Muscle of leg (tissue), 11 donors: ENCODE data around the gene FRAS1. TPM values are rescaled to one million over a fixed set of nuclear protein-coding genes. Genes with fewer than 3 reads are reported as not detected.
"Not testable (repeated sequence)": the region's sequence is repeated elsewhere in the genome, so short reads cannot be mapped to it uniquely, and the experiment has no call there.

Source experiments
- DNase-seq: peaks from one replicate; pipeline ENCODE4 v3.0.0; 2013
- H3K27ac ChIP-seq: one replicate; pipeline ENCODE4 v1.5.1; 2013; ENCODE audit warnings: mild to moderate bottlenecking, low read length, control low read depth
- H3K27me3 ChIP-seq: one replicate; pipeline ENCODE4 v1.6.1; 2013; ENCODE audit warnings: low read length; ENCODE audit not compliant: control insufficient read depth, insufficient read depth
- H3K36me3 ChIP-seq: one replicate; pipeline ENCODE4 v1.6.1; 2013; ENCODE audit warnings: low read length; ENCODE audit not compliant: control insufficient read depth, insufficient read depth
- H3K4me1 ChIP-seq: one replicate; pipeline ENCODE4 v1.6.1; 2013; ENCODE audit warnings: low read length; ENCODE audit not compliant: control insufficient read depth, insufficient read depth
- H3K4me3 ChIP-seq: one replicate; pipeline ENCODE4 v1.5.1; 2013; ENCODE audit warnings: low read length, control low read depth
- H3K9me3 ChIP-seq: replicated peaks from 2 replicates; pipeline ENCODE4 v1.6.1; 2013; ENCODE audit warnings: low read depth, low read length; ENCODE audit not compliant: control insufficient read depth
- WGBS: methylation state at CpG from one replicate; pipeline ENCODE4 v1.1.5; 2013; ENCODE audit warnings: missing lambda C conversion rate; ENCODE audit not compliant: insufficient coverage; 5-methylcytosine and 5-hydroxymethylcytosine counted together
- polyA plus RNA-seq, 8 donors: library from polyadenylated mRNA; unstranded; fragments of 120-200 nt; gene quantifications; one replicate each; pipeline versions ENCODE4 v1.2.1 to v1.2.3, GENCODE V29; 2013; ENCODE audit warnings: inconsistent platforms in 1 of 8, low replicate concordance in 1 of 8; ENCODE audit not compliant: insufficient read length in 8 of 8, insufficient read depth in 1 of 8
- total RNA-seq: library from RNA; stranded (reverse); fragments of 120-200 nt; gene quantifications from one replicate; pipeline ENCODE4 v1.2.4, GENCODE V29; 2013

Gene FRAS1
- total and polyA plus RNA-seq, 9 donors, result 3.6 to 15.8 (median 7.4) TPM

DNA sequence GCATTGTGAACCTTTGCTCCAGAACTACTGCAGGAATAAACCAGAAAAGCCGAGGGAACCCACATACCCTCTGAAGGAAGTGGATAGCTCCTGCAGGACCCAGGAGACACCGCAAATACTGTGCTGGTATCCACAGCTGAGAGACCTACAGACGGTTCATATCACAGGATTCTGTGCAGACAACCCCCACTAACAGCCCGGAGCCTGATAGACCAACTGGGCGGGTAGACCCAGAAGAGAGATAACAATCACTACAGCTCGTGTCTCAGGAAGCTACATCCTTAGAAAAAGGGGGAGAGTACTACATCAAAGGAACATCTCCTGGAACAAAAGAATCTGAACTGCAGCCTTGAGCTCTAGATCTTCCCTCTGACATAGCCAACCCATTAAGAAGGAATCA lies 150.8 kb downstream of the FRAS1 start:
- H3K4me3 ChIP-seq, result no peak overlapping the region
- H3K27ac ChIP-seq, result no peak overlapping the region
- no peak for DNase-seq
- no peaks in the 10 kb centered on the region for H3K36me3 ChIP-seq
- H3K9me3 ChIP-seq, result no peaks in the 10 kb centered on the region
- H3K4me1 ChIP-seq, result no peaks in the 10 kb centered on the region
- no peaks in the 10 kb centered on the region for H3K27me3 ChIP-seq
- WGBS, result 88% methylated on average over 3 of the region's 6 CpGs

- H3K4me1 ChIP-seq, H3K4me3 ChIP-seq, H3K27ac ChIP-seq, H3K9me3 ChIP-seq, H3K27me3 ChIP-seq, DNase-seq, H3K36me3 ChIP-seq: not testable (repeated sequence)
- no CpG with 5 or more reads among the region's 4 CpGs for WGBS
These were observed 151.8 kb downstream of the FRAS1 start for GRCh38 chr4:78208896-78209295.

- no peak for DNase-seq
- Histone ChIP-seq H3K4me3 (no peak overlapping the region), H3K27ac (no peak overlapping the region), H3K27me3 (no peaks in the 10 kb centered on the region), H3K4me1 (no peaks in the 10 kb centered on the region), H3K9me3 (no peaks in the 10 kb centered on the region), H3K36me3 (no peaks in the 10 kb centered on the region)
- 94% methylated on average over 3 of the region's 6 CpGs for WGBS
These were observed 153.7 kb downstream of the FRAS1 start for GRCh38 chr4:78210694-78211410.

GRCh38 chr4:78213218-78213617 lies 156.1 kb downstream of the FRAS1 start:
- Histone ChIP-seq H3K9me3 (no peaks in the 10 kb centered on the region), H3K27me3 (no peaks in the 10 kb centered on the region), H3K4me1 (no peaks in the 10 kb centered on the region), H3K36me3 (no peaks in the 10 kb centered on the region), H3K27ac (no peak overlapping the region), H3K4me3 (no peak overlapping the region)
- WGBS, result 59% methylated on average over 3 of the region's 3 CpGs
- DNase-seq, result peak; percentile 11

DNA sequence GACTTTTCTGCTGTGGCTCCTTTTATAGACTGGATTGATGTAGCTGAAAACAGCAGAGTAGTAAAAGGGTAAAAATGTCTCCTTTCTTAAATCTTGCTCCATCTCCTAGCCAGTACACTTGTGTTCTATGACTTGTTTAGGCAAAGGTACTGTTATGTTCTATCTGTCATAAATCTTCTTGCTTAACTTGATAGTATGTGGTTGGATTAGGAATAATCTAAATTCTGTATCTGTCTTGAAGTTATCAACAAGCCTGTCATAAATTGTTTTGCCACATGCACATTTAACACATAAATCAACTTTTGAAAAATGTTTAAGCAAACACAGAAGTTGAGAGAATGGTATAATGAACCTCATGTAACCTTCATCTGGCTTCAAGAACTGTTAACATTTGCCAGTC lies 157.0 kb downstream of the FRAS1 start:
- no peaks in the 10 kb centered on the region for H3K36me3 ChIP-seq
- no peak for DNase-seq
- H3K4me1 ChIP-seq, result no peaks in the 10 kb centered on the region
- H3K27ac ChIP-seq, result no peak overlapping the region
- H3K27me3 ChIP-seq, result no peaks in the 10 kb centered on the region
- no peak overlapping the region for H3K4me3 ChIP-seq
- no peaks in the 10 kb centered on the region for H3K9me3 ChIP-seq

DNA sequence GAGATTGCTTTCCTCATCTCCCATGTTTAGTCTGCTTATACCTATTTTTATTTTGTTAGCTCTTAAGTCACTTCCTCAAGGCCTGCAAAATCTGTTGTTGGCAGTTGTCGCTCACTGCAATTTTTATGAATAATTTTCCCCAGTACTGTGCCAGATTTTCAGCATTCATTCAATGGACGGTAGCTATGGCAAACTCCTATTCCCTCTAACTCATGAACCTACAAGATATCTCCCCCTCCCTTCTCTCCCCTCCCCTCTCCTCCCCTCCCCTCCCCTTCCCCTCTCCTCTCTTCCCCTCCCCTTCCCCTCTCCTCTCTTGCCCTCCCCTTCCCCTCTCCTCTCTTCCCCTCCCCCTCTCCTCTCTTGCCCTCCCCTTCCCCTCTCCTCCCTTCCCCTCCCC lies 160.4 kb downstream of the FRAS1 start:
- H3K4me1 ChIP-seq, result no peaks in the 10 kb centered on the region
- H3K4me3 ChIP-seq, result no peak overlapping the region
- no peaks in the 10 kb centered on the region for H3K27me3 ChIP-seq
- H3K36me3 ChIP-seq, result no peaks in the 10 kb centered on the region
- no peak overlapping the region for H3K27ac ChIP-seq
- H3K9me3 ChIP-seq, result no peaks in the 10 kb centered on the region
- 100% methylated on average over 1 of the region's 2 CpGs for WGBS
- DNase-seq, result no peak

GRCh38 chr4:78218260-78218659 lies 161.1 kb downstream of the FRAS1 start:
- 100% methylated on average over 1 of the region's 2 CpGs for WGBS
- Histone ChIP-seq H3K27ac (no peak overlapping the region), H3K36me3 (no peaks in the 10 kb centered on the region), H3K4me3 (no peak overlapping the region), H3K27me3 (no peaks in the 10 kb centered on the region), H3K4me1 (no peaks in the 10 kb centered on the region), H3K9me3 (no peaks in the 10 kb centered on the region)
- no peak for DNase-seq

- H3K9me3 ChIP-seq, result no peaks in the 10 kb centered on the region
- no peak for DNase-seq
- H3K27me3 ChIP-seq, result no peaks in the 10 kb centered on the region
- H3K27ac ChIP-seq, result no peak overlapping the region
- WGBS, result no CpG with 5 or more reads among the region's 2 CpGs
- H3K4me1 ChIP-seq, result no peaks in the 10 kb centered on the region
- H3K4me3 ChIP-seq, result no peak overlapping the region
- no peaks in the 10 kb centered on the region for H3K36me3 ChIP-seq
These were observed 162.7 kb downstream of the FRAS1 start for GRCh38 chr4:78219825-78220224.

DNA sequence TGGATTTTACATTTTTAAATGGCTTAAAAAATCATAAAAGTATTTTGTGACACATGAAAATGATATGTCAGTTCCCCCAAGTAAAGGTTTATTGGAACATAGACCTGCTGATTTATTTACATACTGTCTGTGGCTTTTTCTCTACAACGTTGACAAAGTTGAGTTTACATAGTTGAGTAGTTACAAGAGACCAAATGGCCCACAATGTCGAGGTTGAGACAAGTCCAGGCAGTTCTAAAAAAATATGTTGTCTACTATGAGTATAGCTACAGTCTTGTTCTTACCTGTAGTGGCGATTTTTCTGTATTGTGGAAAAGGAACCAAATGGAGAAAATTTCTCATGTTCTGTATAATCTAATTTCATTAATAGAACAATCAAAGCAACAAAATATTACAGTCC lies 163.2 kb downstream of the FRAS1 start:
- no peak for DNase-seq
- H3K4me1 ChIP-seq, result no peaks in the 10 kb centered on the region
- no peaks in the 10 kb centered on the region for H3K9me3 ChIP-seq
- no peak overlapping the region for H3K27ac ChIP-seq
- no CpG with 5 or more reads among the region's 3 CpGs for WGBS
- H3K4me3 ChIP-seq, result no peak overlapping the region
- no peaks in the 10 kb centered on the region for H3K36me3 ChIP-seq
- no peaks in the 10 kb centered on the region for H3K27me3 ChIP-seq

DNA sequence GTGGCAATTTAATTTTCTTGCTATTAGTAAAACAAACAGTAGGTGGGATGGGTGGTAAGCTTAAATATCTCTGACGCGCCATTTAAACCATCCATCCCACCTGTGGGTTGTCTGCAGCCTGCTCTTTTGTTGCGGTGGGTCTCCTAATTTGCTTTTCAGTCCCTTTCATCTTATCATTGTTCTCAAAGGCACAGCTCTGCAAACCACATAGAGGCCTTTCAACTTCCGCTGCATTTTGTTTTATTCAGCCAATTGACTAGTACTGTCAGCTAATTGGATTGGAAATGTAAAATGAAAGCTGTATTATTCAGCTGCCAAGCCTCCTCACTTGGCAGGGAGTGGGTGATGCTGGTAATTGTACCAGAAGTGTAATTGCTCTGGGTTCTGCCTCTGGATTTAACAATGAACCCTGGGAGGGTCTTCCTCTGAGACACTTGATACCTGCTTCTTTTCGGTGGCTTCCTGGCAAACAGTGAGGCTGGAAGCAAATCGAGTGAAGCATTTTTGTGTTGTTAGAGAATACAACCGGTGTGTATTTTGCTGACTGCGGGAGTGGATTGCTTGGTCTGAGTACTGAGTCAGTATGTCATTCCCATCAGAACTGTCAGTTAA lies 165.6 kb downstream of the FRAS1 start:
- DNase-seq, result no peak
- Histone ChIP-seq H3K4me3 (no peak overlapping the region), H3K4me1 (no peaks in the 10 kb centered on the region), H3K27ac (no peak overlapping the region), H3K9me3 (no peaks in the 10 kb centered on the region), H3K27me3 (no peaks in the 10 kb centered on the region), H3K36me3 (no peaks in the 10 kb centered on the region)
- 33% methylated on average over 4 of the region's 8 CpGs for WGBS

DNA sequence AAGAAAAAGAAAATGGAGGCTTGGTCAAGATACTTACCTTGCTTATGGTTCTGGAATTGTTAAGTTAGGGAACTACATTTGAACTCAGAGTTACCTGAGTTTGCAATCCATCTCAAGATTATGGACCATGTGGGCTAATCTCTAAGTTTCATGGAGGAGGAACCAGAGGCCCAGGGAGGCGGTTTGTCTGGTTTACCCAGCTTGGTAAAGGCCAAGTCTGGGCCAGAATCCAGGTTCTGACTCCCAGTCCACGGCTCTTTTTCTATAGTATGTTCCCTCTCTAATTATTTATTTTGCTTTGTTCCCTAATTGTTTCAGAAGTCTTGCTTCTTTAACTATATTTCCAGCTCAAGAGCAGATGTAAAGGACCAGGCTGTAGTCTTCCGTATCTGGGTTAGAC lies 168.1 kb downstream of the FRAS1 start:
- Histone ChIP-seq H3K4me3 (no peak overlapping the region), H3K4me1 (no peaks in the 10 kb centered on the region), H3K27me3 (no peaks in the 10 kb centered on the region), H3K36me3 (no peaks in the 10 kb centered on the region), H3K27ac (no peak overlapping the region), H3K9me3 (no peaks in the 10 kb centered on the region)
- DNase-seq, result no peak
- WGBS, result no CpG with 5 or more reads among the region's 3 CpGs
